ENCODE measurements around the gene GSX2. TPM values are rescaled to one million over a fixed set of nuclear protein-coding genes. Genes with fewer than 3 reads are reported as not detected.

The GSX2 gene
- polyA plus RNA-seq, 2 of the 4 experiments (the other 2 are of a cell fraction), result not detected

DNA sequence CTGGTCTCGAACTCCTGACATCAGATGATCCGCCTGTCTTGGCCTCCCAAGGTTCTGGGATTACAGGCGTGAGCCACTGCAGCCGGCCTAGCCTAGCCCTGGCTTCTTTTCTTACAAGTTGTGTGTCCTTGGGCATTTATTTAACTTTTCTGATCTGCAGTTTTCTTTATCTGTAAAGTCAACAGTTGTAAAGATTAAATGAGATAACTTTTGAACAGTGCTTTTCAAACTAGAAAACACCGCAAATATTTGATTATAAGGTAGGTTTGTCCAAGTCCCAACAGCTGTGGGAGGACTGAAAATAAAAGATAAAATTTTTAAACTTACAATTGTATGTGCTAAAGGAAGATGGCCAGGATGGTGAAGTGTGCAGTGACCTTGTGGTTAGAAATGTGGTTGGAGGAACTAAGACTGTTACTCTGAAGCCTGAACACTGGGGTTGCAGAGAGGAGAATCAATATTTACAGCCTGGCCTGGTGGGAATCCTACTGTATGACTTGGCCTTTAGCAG, 44.8 kb downstream of the GSX2 start:
- no peak for TF ChIP-seq FOSL2 (IDR thresholded peaks at IDR 0.05)
- no peak for TF ChIP-seq FOSL2 (CRISPR knock-in tag; IDR thresholded peaks at IDR 0.05)
- no peak for TF ChIP-seq BHLHE40 (IDR thresholded peaks at IDR 0.05; ENCODE audit: low read depth, low read length)
- no peak for TF ChIP-seq FOXS1 (CRISPR knock-in tag; IDR thresholded peaks at IDR 0.05)
- no peak for TF ChIP-seq TP53 (CRISPR knock-in tag; IDR thresholded peaks at IDR 0.05)
- no peak for TF ChIP-seq GATA3 (IDR thresholded peaks at IDR 0.05; ENCODE audit: borderline replicate concordance)
- no peak for TF ChIP-seq JUNB (IDR thresholded peaks at IDR 0.05)
- no peak for TF ChIP-seq CTCF (IDR thresholded peaks at IDR 0.05)
- no peak for TF ChIP-seq HOXB13 (CRISPR knock-in tag; IDR thresholded peaks at IDR 0.05; ENCODE audit: low read depth)
- TF ChIP-seq RCOR1 (IDR thresholded peaks at IDR 0.05; ENCODE audit: low read depth, low read length), result no peak
- TF ChIP-seq HOXA7 (CRISPR knock-in tag; IDR thresholded peaks at IDR 0.05), result no peak
- TF ChIP-seq CEBPB (IDR thresholded peaks at IDR 0.05), result no peak
- no peak for TF ChIP-seq EHF (CRISPR knock-in tag; IDR thresholded peaks at IDR 0.05)
- TF ChIP-seq MYC (IDR thresholded peaks at IDR 0.05; ENCODE audit: borderline replicate concordance, low read length), result no peak
- no peak for TF ChIP-seq TFCP2L1 (CRISPR knock-in tag; IDR thresholded peaks at IDR 0.05)
- TF ChIP-seq CHD4 (IDR thresholded peaks at IDR 0.05; ENCODE audit: borderline replicate concordance), result no peak
- TF ChIP-seq FOSB (CRISPR knock-in tag; IDR thresholded peaks at IDR 0.05), result no peak
- no peak for TF ChIP-seq ZFP36 (IDR thresholded peaks at IDR 0.05; ENCODE audit: borderline replicate concordance, partially characterized antibody)
- TF ChIP-seq, protein P1, sequence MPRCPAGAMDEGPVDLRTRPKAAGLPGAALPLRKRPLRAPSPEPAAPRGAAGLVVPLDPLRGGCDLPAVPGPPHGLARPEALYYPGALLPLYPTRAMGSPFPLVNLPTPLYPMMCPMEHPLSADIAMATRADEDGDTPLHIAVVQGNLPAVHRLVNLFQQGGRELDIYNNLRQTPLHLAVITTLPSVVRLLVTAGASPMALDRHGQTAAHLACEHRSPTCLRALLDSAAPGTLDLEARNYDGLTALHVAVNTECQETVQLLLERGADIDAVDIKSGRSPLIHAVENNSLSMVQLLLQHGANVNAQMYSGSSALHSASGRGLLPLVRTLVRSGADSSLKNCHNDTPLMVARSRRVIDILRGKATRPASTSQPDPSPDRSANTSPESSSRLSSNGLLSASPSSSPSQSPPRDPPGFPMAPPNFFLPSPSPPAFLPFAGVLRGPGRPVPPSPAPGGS (IDR thresholded peaks at IDR 0.05), result no peak
- Histone ChIP-seq H3K9me3 (no peaks in the 10 kb centered on the region), H3K27ac (no peak overlapping the region), H3K4me1 (no peaks in the 10 kb centered on the region), H3K4me3 (no peak overlapping the region), H3K4me2 (no peak overlapping the region)
- POLR2A ChIA-PET, result interaction anchor here (0.7 kb wide), 1 partner anchor 34 kb away, joined by 3 read pairs; no protein-coding TSS in a partner anchor
- WGBS (ENCODE audit: missing lambda C conversion rate), result 77% methylated on average over 5 of the region's 5 CpGs
- ATAC-seq, result no peak
- no peak for DNase-seq (ENCODE audit: low read depth in 1 of 2, low spot score in 1 of 2)
- no peak for FAIRE-seq
- CTCF ChIA-PET, result no interaction called here

DNA sequence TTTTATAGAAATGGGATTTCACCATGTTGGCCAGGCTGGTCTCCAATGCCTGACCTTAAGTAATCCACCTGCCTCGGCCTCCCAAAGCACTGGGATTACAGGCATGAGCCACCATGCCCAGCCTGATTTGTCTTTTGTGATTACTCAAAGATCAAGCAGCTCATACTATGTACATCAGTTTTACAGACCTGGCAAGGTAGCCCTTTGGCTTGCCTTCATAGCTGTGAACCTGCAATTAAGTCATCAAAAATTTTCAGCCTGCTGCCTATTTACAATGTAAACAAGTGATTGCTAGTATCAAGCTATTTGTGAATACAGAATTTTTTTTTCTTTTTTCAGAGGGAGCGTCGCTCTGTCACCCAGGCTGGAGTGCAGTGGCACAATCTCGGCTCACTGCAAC, 46.2 kb downstream of the GSX2 start:
- TF ChIP-seq, protein P2, sequence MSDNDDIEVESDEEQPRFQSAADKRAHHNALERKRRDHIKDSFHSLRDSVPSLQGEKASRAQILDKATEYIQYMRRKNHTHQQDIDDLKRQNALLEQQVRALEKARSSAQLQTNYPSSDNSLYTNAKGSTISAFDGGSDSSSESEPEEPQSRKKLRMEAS (IDR thresholded peaks at IDR 0.05), result no peak
- TF ChIP-seq FOXS1 (CRISPR knock-in tag; IDR thresholded peaks at IDR 0.05) (no peak), KDM1A (IDR thresholded peaks at IDR 0.05; ENCODE audit: low read depth) (no peak), PHF8 (IDR thresholded peaks at IDR 0.05; ENCODE audit: borderline replicate concordance, low read depth) (no peak), TFCP2L1 (CRISPR knock-in tag; IDR thresholded peaks at IDR 0.05) (no peak), KDM5A (IDR thresholded peaks at IDR 0.05) (no peak), EP300 (IDR thresholded peaks at IDR 0.05) (no peak)
- TF ChIP-seq, protein P3, sequence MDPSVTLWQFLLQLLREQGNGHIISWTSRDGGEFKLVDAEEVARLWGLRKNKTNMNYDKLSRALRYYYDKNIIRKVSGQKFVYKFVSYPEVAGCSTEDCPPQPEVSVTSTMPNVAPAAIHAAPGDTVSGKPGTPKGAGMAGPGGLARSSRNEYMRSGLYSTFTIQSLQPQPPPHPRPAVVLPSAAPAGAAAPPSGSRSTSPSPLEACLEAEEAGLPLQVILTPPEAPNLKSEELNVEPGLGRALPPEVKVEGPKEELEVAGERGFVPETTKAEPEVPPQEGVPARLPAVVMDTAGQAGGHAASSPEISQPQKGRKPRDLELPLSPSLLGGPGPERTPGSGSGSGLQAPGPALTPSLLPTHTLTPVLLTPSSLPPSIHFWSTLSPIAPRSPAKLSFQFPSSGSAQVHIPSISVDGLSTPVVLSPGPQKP (IDR thresholded peaks at IDR 0.05; ENCODE audit: low read depth, low read length), result no peak
- CTCF ChIA-PET, result no interaction called here
- POLR2A ChIA-PET, result no interaction called here
- ATAC-seq (no peak), FAIRE-seq (no peak), DNase-seq (ENCODE audit: low read depth in 1 of 2, low spot score in 1 of 2) (no peak)
- no peak overlapping the region for H3K4me2 ChIP-seq
- no peak overlapping the region for H3K4me3 ChIP-seq
- 71% methylated on average over 4 of the region's 4 CpGs for WGBS (ENCODE audit: missing lambda C conversion rate)
- H3K27ac ChIP-seq, result no peak overlapping the region
- H3K4me1 ChIP-seq, result no peaks in the 10 kb centered on the region
- H3K9me3 ChIP-seq, result no peaks in the 10 kb centered on the region

Measured in A549 (cell line).